ENCODE measurements around the gene EIF2B2.

The EIF2B2 gene

GRCh38 chr14:75046275-75046674 lies 43.6 kb downstream of the EIF2B2 start:
- no peak for DNase-seq

- DNase-seq = no peak
Measured at GRCh38 chr14:75046899-75047298, 44.2 kb downstream of the EIF2B2 start.

- DNase-seq = no peak
Measured at GRCh38 chr14:75047506-75047905, 44.8 kb downstream of the EIF2B2 start.

- no peak for DNase-seq
Measured at GRCh38 chr14:75048101-75048500, 45.4 kb downstream of the EIF2B2 start.

GRCh38 chr14:75049136-75049535 lies 46.4 kb downstream of the EIF2B2 start:
- DNase-seq = no peak

GRCh38 chr14:75049731-75050201 lies 47.0 kb downstream of the EIF2B2 start:
- DNase-seq = no peak

- DNase-seq = peak; percentile 82
Measured at GRCh38 chr14:75050852-75051555, 48.3 kb downstream of the EIF2B2 start, which contains the start of gene MLH3. TSS of gene MLH3 (minus strand) at chr14:75051467. CDS start at chr14:75049655, 1,812 bp downstream.

- DNase-seq = no peak
Measured at GRCh38 chr14:75051556-75051899, 48.8 kb downstream of the EIF2B2 start.

GRCh38 chr14:75053396-75054291 lies 50.9 kb downstream of the EIF2B2 start:
- no peak for DNase-seq

GRCh38 chr14:75054421-75054820 lies 51.7 kb downstream of the EIF2B2 start:
- DNase-seq = no peak

GRCh38 chr14:75059642-75060041 lies 56.9 kb downstream of the EIF2B2 start:
- DNase-seq = no peak

- no peak for DNase-seq
Measured at GRCh38 chr14:75060420-75060819, 57.7 kb downstream of the EIF2B2 start.

Measured in stimulated activated CD4-positive, alpha-beta T cell treated with anti-CD3 and anti-CD28 coated beads, Interleukin-4, amount 100 ng/mL, for 1 hour (primary cell).